Right atrium auricular region (tissue), 2 donors: ENCODE results near the gene CCM2. TPM values are rescaled to one million over a fixed set of nuclear protein-coding genes. Genes with fewer than 3 reads are reported as not detected.

Experiments used
- DNase-seq: peaks from one replicate; pipeline ENCODE4 v3.0.0-alpha.2; 2019; ENCODE audit warnings: low spot score
- H3K27ac ChIP-seq, 2 donors: fragments of 200-600 bp; sonication (generic); 1 replicate in 1 of 2; 2 replicates in 1 of 2; pipeline ENCODE4 v1.5.1; 2016 to 2019
- H3K27me3 ChIP-seq, 2 donors: fragments of 200-600 bp; sonication (generic); one replicate each; pipeline versions ENCODE4 v1.5.1 to v1.6.0; 2017 to 2019
- H3K36me3 ChIP-seq: fragments of 200-600 bp; sonication (generic); one replicate; pipeline ENCODE4 v1.5.1; 2016
- H3K4me1 ChIP-seq, 2 donors: fragments of 200-600 bp; sonication (generic); one replicate each; pipeline versions ENCODE4 v1.5.1 to v1.6.0; 2017 to 2019
- H3K4me3 ChIP-seq, 2 donors: fragments of 200-600 bp; sonication (generic); 1 replicate in 1 of 2; 2 replicates in 1 of 2; pipeline ENCODE4 v1.5.1; 2017 to 2019; ENCODE audit warnings: mild to moderate bottlenecking in 1 of 2, moderate library complexity in 1 of 2
- H3K9me3 ChIP-seq, 2 donors: fragments of 200-600 bp; sonication (generic); one replicate each; pipeline ENCODE4 v1.5.1; 2019
- total RNA-seq, 2 donors: library from RNA; depleted of rRNA; stranded (reverse); fragments of >200 nt; gene quantifications; one replicate each; pipeline ENCODE4 v1.1.0, GENCODE V29; 2016
- TF ChIP-seq, protein P1 (sequence below), 2 donors: fragments of 200-600 bp; sonication (generic); IDR thresholded peaks; one replicate each; pipeline ENCODE4 v1.5.1; 2019; ENCODE audit warnings: antibody characterized with exemption in 2 of 2

Gene CCM2
- total RNA-seq, 2 donors from 2014 or later = 26.5 to 34.0 TPM

DNA sequence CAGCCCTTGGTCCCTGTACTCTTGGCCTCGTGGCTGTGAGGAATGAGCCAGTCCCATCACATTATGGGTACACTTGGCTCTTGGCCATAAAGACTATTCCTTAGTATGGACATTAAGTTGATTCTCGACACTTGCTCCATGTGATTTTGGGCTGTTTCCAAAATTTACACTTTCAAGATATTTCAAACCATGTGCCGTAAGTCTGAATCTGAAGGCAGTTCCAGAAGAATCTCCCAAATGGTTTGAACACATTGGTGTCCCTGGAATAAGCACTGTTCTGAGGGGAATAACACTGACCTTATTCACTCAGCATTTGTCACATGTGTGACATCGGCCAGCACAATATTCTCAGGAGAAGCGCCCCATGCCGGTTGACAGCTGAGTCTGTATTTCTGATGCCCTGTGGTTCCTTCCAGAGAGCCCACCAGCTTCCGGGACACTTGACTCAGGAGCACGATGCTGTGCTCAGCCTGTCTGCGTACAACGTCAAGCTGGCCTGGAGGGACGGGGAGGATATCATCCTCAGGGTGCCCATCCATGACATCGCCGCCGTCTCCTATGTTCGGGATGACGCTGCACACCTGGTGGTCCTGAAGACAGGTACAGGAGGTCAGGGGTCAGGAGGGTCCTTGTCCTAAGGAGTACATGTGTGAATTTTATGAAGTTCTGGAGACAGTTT lies 64.2 kb downstream of the CCM2 start:
- TF ChIP-seq, protein P1, sequence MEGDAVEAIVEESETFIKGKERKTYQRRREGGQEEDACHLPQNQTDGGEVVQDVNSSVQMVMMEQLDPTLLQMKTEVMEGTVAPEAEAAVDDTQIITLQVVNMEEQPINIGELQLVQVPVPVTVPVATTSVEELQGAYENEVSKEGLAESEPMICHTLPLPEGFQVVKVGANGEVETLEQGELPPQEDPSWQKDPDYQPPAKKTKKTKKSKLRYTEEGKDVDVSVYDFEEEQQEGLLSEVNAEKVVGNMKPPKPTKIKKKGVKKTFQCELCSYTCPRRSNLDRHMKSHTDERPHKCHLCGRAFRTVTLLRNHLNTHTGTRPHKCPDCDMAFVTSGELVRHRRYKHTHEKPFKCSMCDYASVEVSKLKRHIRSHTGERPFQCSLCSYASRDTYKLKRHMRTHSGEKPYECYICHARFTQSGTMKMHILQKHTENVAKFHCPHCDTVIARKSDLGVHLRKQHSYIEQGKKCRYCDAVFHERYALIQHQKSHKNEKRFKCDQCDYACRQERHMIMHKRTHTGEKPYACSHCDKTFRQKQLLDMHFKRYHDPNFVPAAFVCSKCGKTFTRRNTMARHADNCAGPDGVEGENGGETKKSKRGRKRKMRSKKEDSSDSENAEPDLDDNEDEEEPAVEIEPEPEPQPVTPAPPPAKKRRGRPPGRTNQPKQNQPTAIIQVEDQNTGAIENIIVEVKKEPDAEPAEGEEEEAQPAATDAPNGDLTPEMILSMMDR (IDR thresholded peaks at IDR 0.05) = no peak
- H3K36me3 ChIP-seq = peaks cover 33% of the 10 kb centered on the region
- no peak overlapping the region for H3K4me3 ChIP-seq
- DNase-seq = no peak
- no peaks in the 10 kb centered on the region for H3K9me3 ChIP-seq
- no peaks in the 10 kb centered on the region for H3K27me3 ChIP-seq
- no peak overlapping the region for H3K27ac ChIP-seq
- no peaks in the 10 kb centered on the region for H3K4me1 ChIP-seq

DNA sequence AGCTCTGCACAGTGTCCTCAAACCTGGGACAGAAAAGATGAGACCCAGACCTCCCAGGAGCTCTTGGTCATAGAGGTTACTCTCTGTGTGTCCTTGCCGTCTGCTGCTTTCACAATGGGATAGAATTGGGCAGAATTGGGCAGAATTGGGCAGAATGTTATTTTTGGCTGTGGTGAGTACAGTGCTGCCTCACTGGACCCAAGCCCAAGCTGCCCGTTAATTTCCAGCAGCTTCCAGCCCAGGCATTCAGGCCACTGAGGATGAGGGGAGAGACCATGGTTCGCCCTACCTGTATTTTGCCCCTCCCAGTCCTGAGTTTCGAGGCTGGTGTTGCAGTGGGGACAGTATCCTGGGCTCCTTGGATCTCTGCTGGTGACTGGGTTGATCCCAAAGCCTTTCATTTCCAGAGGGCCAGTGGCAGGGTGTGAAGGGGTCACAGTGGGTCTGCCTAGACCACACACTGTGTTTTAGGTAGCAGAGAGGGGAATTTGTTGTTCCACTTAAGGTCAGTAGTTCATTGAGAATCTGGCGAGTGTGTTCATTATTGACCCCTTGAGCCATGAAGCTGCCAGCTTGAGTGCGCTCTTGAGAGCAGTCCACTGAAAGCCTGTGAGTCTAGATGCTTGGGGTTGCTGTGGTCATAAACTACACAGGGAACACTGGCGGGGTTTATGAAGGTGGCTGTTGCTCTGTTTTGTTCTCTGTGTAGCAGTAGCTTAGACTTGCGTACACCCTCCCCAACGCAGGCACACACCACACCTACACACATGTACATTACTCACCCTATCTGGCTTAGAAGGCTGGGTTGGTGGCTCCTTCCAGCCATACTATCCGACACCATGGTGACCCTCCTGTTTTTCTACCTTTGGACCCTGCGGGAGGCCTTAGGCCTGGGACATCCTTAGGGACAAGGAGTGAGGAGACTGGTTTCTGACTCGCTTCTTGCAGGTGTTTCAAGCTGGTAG lies 65.3 kb downstream of the CCM2 start:
- H3K27ac ChIP-seq = no peak overlapping the region
- H3K36me3 ChIP-seq = peaks cover 43% of the 10 kb centered on the region

DNA sequence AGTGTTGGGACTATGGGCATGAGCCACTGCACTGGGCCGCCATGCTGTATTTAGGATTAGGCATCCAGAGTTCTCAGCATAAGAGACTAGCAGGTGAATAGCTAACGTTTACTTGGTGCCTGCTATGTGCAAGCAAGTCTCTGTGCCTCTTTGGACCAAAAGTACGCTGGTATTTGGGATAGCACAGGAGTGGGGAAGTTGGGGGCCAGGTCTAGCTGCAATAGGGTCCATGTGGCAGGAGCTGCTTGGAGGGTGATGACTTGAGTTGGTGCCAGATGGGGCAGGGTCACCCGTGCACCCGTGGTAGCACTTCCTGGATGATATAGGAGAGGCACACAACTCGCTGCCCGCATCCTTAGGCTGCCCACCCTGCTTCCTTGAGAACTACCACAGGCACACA lies 66.4 kb downstream of the CCM2 start:
- no peaks in the 10 kb centered on the region for H3K4me1 ChIP-seq
- H3K36me3 ChIP-seq = peaks cover 53% of the 10 kb centered on the region
- no peaks in the 10 kb centered on the region for H3K27me3 ChIP-seq
- DNase-seq = no peak
- no peaks in the 10 kb centered on the region for H3K9me3 ChIP-seq
- no peak overlapping the region for H3K4me3 ChIP-seq
- TF ChIP-seq, protein P1 (IDR thresholded peaks at IDR 0.05) = no peak
- H3K27ac ChIP-seq = no peak overlapping the region

More for the DNA sequence above, 65.3 kb downstream of the CCM2 start:
- Histone ChIP-seq H3K9me3 (no peaks in the 10 kb centered on the region), H3K27me3 (no peaks in the 10 kb centered on the region), H3K4me1 (no peaks in the 10 kb centered on the region), H3K4me3 (no peak overlapping the region)
- TF ChIP-seq, protein P1 (IDR thresholded peaks at IDR 0.05) = no peak
- no peak for DNase-seq

DNA sequence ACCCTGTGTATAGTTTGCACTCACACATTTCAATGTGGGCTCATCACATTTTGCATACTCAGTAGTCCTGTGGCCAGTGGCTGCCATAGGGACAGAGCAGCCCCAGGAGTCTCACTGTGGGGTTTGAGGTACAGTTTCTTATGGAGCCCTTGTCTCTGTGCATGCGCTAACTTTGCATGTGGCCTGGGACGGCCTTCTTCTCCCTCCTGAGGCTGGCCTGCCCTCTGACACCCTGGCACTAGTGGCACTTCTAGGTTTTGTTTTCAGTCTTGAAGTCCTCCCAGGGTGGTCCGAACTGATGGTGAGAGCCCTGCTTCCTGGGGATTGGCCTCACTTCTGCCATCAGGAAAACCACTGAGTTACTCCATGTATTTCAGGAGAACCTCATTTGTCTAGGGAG lies 67.6 kb downstream of the CCM2 start:
- peaks cover 58% of the 10 kb centered on the region for H3K36me3 ChIP-seq
- no peak overlapping the region for H3K27ac ChIP-seq
- no peaks in the 10 kb centered on the region for H3K9me3 ChIP-seq
- no peak for DNase-seq
- H3K4me1 ChIP-seq = no peaks in the 10 kb centered on the region
- no peak overlapping the region for H3K4me3 ChIP-seq
- TF ChIP-seq, protein P1 (IDR thresholded peaks at IDR 0.05) = no peak
- no peaks in the 10 kb centered on the region for H3K27me3 ChIP-seq

DNA sequence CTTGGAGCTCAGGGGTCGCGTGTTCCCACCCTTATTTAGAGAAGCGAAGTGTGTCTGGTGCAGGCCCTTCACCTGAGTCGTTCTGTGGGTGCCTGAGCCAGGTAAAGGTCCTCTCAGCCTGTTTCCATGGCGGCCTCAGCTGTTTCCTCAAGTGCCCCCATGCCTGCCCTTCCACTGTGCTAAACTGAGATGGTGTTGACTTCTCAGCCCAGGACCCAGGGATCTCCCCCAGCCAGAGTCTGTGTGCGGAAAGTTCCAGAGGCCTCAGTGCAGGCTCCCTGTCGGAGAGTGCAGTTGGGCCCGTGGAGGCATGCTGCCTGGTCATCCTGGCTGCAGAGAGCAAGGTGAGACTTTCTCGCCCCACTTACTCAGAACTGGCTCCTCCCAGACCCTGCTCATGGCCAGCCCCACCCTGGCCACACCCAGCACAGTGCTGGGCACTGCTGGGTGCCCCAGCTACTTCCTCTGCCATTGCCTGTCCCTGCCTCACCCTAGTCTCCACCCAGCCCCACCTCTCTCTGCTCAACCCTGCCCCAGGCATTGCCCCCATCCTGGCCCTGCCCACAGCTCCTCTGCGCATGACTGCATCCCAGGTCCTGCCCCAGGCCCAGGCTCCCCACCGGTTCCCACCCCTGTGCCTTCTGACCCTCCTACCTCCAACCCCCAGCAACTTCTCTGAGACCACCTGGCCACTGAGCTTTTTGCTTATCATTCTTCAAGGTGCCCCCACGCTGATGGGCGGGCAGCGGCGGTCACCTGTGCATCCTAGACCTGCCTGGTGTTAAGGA lies 68.4 kb downstream of the CCM2 start:
- H3K4me1 ChIP-seq = no peaks in the 10 kb centered on the region
- H3K9me3 ChIP-seq = no peaks in the 10 kb centered on the region
- H3K4me3 ChIP-seq = no peak overlapping the region
- H3K36me3 ChIP-seq = peaks cover 67% of the 10 kb centered on the region
- TF ChIP-seq, protein P1 (IDR thresholded peaks at IDR 0.05) = no peak
- no peak for DNase-seq
- H3K27ac ChIP-seq = no peak overlapping the region
- H3K27me3 ChIP-seq = no peaks in the 10 kb centered on the region
